Measurements from ENCODE around the gene REV1. TPM values are rescaled to one million over a fixed set of nuclear protein-coding genes. Genes with fewer than 3 reads are reported as not detected.

Gene REV1
- total and polyA plus RNA-seq, 2 donors (not counting 3 experiments of a cell fraction or from before 2014, with no cell fraction given) = 16.6 to 50.3 TPM

- H3K9ac ChIP-seq (replicated peaks; ENCODE audit: extremely low read depth, insufficient read depth, low read length) = no peak overlapping the region
- no TSS peak for BruUV-seq (replicated peaks)
- DNase-seq (ENCODE audit: low read depth, low spot score) (peak; percentile 14), FAIRE-seq (no peak)
- H3K27ac ChIP-seq (ENCODE audit: insufficient read depth, low read depth, low read length) = no peak overlapping the region
- no peaks in the 10 kb centered on the region for H3K27me3 ChIP-seq (ENCODE audit: control insufficient read depth in 2 of 2, insufficient read depth in 2 of 2, low read length in 2 of 2)
- dilution Hi-C loops (cut with MboI; ENCODE audit: extremely low pct_ligation_motif_present, low sequenced_read_pairs) = no loop called here
- peaks cover 49% of the 10 kb centered on the region for H3K79me2 ChIP-seq (ENCODE audit: control insufficient read depth, insufficient read depth, low read length)
- peaks cover 7 to 11% of the 10 kb centered on the region in 2 experiments for H3K36me3 ChIP-seq (ENCODE audit: control insufficient read depth in 2 of 2, extremely low read depth in 1 of 2, insufficient read depth in 2 of 2, low read length in 2 of 2)
- no peak overlapping the region for H2AFZ ChIP-seq (ENCODE audit: low read depth, low read length)
- H3K4me3 ChIP-seq (replicated peaks in 1 of 3; ENCODE audit: insufficient read depth in 1 of 3, low read depth in 1 of 3, low read length in 3 of 3) = no peak overlapping the region
- no peaks in the 10 kb centered on the region for H3K4me1 ChIP-seq (ENCODE audit: control insufficient read depth, extremely low read depth, insufficient read depth, low read length)
- no peak for TF ChIP-seq POLR2A (IDR thresholded peaks at IDR 0.05; ENCODE audit: low read depth, low read length)
- no peak for TF ChIP-seq FOS (IDR thresholded peaks at IDR 0.05; ENCODE audit: borderline replicate concordance, insufficient read depth, low read length)
- TF ChIP-seq, protein P1, sequence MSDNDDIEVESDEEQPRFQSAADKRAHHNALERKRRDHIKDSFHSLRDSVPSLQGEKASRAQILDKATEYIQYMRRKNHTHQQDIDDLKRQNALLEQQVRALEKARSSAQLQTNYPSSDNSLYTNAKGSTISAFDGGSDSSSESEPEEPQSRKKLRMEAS (IDR thresholded peaks at IDR 0.05; ENCODE audit: insufficient read depth, insufficient read length) = no peak
- TF ChIP-seq, protein P2, sequence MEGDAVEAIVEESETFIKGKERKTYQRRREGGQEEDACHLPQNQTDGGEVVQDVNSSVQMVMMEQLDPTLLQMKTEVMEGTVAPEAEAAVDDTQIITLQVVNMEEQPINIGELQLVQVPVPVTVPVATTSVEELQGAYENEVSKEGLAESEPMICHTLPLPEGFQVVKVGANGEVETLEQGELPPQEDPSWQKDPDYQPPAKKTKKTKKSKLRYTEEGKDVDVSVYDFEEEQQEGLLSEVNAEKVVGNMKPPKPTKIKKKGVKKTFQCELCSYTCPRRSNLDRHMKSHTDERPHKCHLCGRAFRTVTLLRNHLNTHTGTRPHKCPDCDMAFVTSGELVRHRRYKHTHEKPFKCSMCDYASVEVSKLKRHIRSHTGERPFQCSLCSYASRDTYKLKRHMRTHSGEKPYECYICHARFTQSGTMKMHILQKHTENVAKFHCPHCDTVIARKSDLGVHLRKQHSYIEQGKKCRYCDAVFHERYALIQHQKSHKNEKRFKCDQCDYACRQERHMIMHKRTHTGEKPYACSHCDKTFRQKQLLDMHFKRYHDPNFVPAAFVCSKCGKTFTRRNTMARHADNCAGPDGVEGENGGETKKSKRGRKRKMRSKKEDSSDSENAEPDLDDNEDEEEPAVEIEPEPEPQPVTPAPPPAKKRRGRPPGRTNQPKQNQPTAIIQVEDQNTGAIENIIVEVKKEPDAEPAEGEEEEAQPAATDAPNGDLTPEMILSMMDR (IDR thresholded peaks at IDR 0.05; ENCODE audit: extremely low read depth in 1 of 2, insufficient read depth in 1 of 2, low read depth in 1 of 2, low read length in 2 of 2) = no peak
- ChIA-PET CTCF (interaction anchor here (1.2 kb wide), 1 partner anchor 8 kb away, joined by 3 read pairs; no protein-coding TSS in a partner anchor), POLR2A (no interaction called here)
- H3K9me3 ChIP-seq (replicated peaks; ENCODE audit: control insufficient read depth, insufficient read depth, low read length) = no peaks in the 10 kb centered on the region
- H4K20me1 ChIP-seq (replicated peaks; ENCODE audit: control insufficient read depth, extremely low read depth, insufficient read depth, low read length) = no peaks in the 10 kb centered on the region
- no peak overlapping the region for H3K4me2 ChIP-seq (ENCODE audit: insufficient read depth, low read length)
- H3K9me1 ChIP-seq (replicated peaks; ENCODE audit: control insufficient read depth, extremely low read depth, insufficient read depth, low read length) = no peaks in the 10 kb centered on the region
- intact Hi-C loops (cut with micrococcal nuclease) = loop anchor here (1.0 kb wide), 1 partner anchor 47 kb away; the partner anchor contains the start of gene REV1
Measured at GRCh38 chr2:99442837-99443236, 47.0 kb downstream of the REV1 start.

GRCh38 chr2:99439971-99440505 is 49.8 kb downstream of the REV1 start:
- dilution Hi-C loops (cut with MboI; ENCODE audit: extremely low pct_ligation_motif_present, low sequenced_read_pairs) (no loop called here), intact Hi-C loops (cut with micrococcal nuclease) (no loop called here)
- TF ChIP-seq POLR2AphosphoS5 (IDR thresholded peaks at IDR 0.05; ENCODE audit: insufficient read depth, low read depth, low read length) = no peak
- TF ChIP-seq, protein P2 (IDR thresholded peaks at IDR 0.05; ENCODE audit: extremely low read depth in 1 of 2, insufficient read depth in 1 of 2, low read depth in 1 of 2, low read length in 2 of 2) = no peak
- no peak for TF ChIP-seq GATA2 (IDR thresholded peaks at IDR 0.05; ENCODE audit: insufficient read depth, insufficient read length, low read depth, low read length)
- no peak for TF ChIP-seq MYC (IDR thresholded peaks at IDR 0.05; ENCODE audit: low read depth, low read length)
- no peak for TF ChIP-seq EZH2 (IDR thresholded peaks at IDR 0.05; ENCODE audit: borderline replicate concordance, low read depth, low read length, severe bottlenecking)
- no peak for TF ChIP-seq FOS (IDR thresholded peaks at IDR 0.05; ENCODE audit: borderline replicate concordance, insufficient read depth, low read length)
- TF ChIP-seq, protein P1 (IDR thresholded peaks at IDR 0.05; ENCODE audit: insufficient read depth, insufficient read length) = no peak
- TF ChIP-seq JUN (IDR thresholded peaks at IDR 0.05; ENCODE audit: borderline replicate concordance, insufficient read depth, insufficient read length, low read depth) = no peak
- no peak for TF ChIP-seq POLR2A (IDR thresholded peaks at IDR 0.05; ENCODE audit: low read depth, low read length)
- H3K9ac ChIP-seq (replicated peaks; ENCODE audit: extremely low read depth, insufficient read depth, low read length) = no peak overlapping the region
- no peak overlapping the region for H2AFZ ChIP-seq (ENCODE audit: low read depth, low read length)
- H3K36me3 ChIP-seq (ENCODE audit: control insufficient read depth in 2 of 2, extremely low read depth in 1 of 2, insufficient read depth in 2 of 2, low read length in 2 of 2) = peaks cover 7 to 10% of the 10 kb centered on the region in 2 experiments
- H3K4me1 ChIP-seq (ENCODE audit: control insufficient read depth, extremely low read depth, insufficient read depth, low read length) = no peaks in the 10 kb centered on the region
- no peak overlapping the region for H3K27ac ChIP-seq (ENCODE audit: insufficient read depth, low read depth, low read length)
- no TSS peak for BruUV-seq (replicated peaks)
- H3K9me3 ChIP-seq (replicated peaks; ENCODE audit: control insufficient read depth, insufficient read depth, low read length) = no peaks in the 10 kb centered on the region
- H3K27me3 ChIP-seq (ENCODE audit: control insufficient read depth in 2 of 2, insufficient read depth in 2 of 2, low read length in 2 of 2) = no peaks in the 10 kb centered on the region
- no peak overlapping the region for H3K4me3 ChIP-seq (replicated peaks in 1 of 3; ENCODE audit: insufficient read depth in 1 of 3, low read depth in 1 of 3, low read length in 3 of 3)
- no peak overlapping the region for H3K4me2 ChIP-seq (ENCODE audit: insufficient read depth, low read length)
- FAIRE-seq = no peak
- no peaks in the 10 kb centered on the region for H4K20me1 ChIP-seq (replicated peaks; ENCODE audit: control insufficient read depth, extremely low read depth, insufficient read depth, low read length)
- DNase-seq (ENCODE audit: low read depth, low spot score) = no peak
- CTCF ChIA-PET = interaction anchor here (0.8 to 2.0 kb wide), 3 partner anchors 11 to 103 kb away, joined by 3 to 4 read pairs (median 4); partner anchors contain the start of gene EIF5B
- H3K9me1 ChIP-seq (replicated peaks; ENCODE audit: control insufficient read depth, extremely low read depth, insufficient read depth, low read length) = no peaks in the 10 kb centered on the region
- peaks cover 31% of the 10 kb centered on the region for H3K79me2 ChIP-seq (ENCODE audit: control insufficient read depth, insufficient read depth, low read length)
- POLR2A ChIA-PET = no interaction called here
